Smooth muscle cell (in vitro differentiated cells): ENCODE measurements around the gene TTYH3. TPM values are rescaled to one million over a fixed set of nuclear protein-coding genes. Genes with fewer than 3 reads are reported as not detected.
A peak's percentile ranks its signal among the peaks of the same experiment; 100 is the strongest.

Experiments
- DNase-seq: peaks from one replicate; lab custom pipeline; 2025; ENCODE audit not compliant: unreplicated experiment; lab: John Stamatoyannopoulos, UW
- H2AFZ ChIP-seq: fragments of 200-600 bp; sonication (generic); 2 replicates; pipeline ENCODE4 v1.6.0; 2016; ENCODE audit warnings: antibody characterized with exemption, low read depth, mild to moderate bottlenecking
- H3F3A ChIP-seq: fragments of 200-600 bp; sonication (generic); 2 replicates; pipeline ENCODE4 v1.6.0; 2017; ENCODE audit warnings: antibody characterized with exemption, low read depth
- H3K27ac ChIP-seq: fragments of 200-600 bp; sonication (generic); 2 replicates; pipeline ENCODE4 v1.5.1; 2016; ENCODE audit warnings: low read depth, mild to moderate bottlenecking
- H3K27me3 ChIP-seq: fragments of 200-600 bp; sonication (generic); 2 replicates; pipeline ENCODE4 v1.6.1; 2016; ENCODE audit warnings: low read depth, mild to moderate bottlenecking
- H3K36me3 ChIP-seq: fragments of 200-600 bp; sonication (generic); 2 replicates; pipeline ENCODE4 v1.5.1; 2016; ENCODE audit warnings: low read depth
- H3K4me1 ChIP-seq: fragments of 200-600 bp; sonication (generic); 2 replicates; pipeline ENCODE4 v1.5.1; 2016; ENCODE audit warnings: low read depth
- H3K4me2 ChIP-seq: fragments of 200-600 bp; sonication (generic); 2 replicates; pipeline ENCODE4 v1.6.0; 2016; ENCODE audit warnings: mild to moderate bottlenecking
- H3K4me3 ChIP-seq: fragments of 200-600 bp; sonication (generic); 2 replicates; pipeline ENCODE4 v1.5.1; 2016; ENCODE audit warnings: mild to moderate bottlenecking
- H3K79me2 ChIP-seq: fragments of 200-600 bp; sonication (generic); 2 replicates; pipeline ENCODE4 v1.6.0; 2016; ENCODE audit warnings: low read depth, mild to moderate bottlenecking
- H3K9ac ChIP-seq: fragments of 200-600 bp; sonication (generic); 2 replicates; pipeline ENCODE4 v1.6.0; 2016; ENCODE audit warnings: low read depth
- H3K9me3 ChIP-seq: fragments of 200-600 bp; sonication (generic); replicated peaks from 2 replicates; pipeline ENCODE4 v1.5.1; 2016; ENCODE audit warnings: low read depth
- H4K20me1 ChIP-seq: fragments of 200-600 bp; sonication (generic); 2 replicates; pipeline ENCODE4 v1.6.0; 2016; ENCODE audit warnings: low read depth
- CTCF ChIP-seq: fragments of 200-600 bp; sonication (generic); IDR thresholded peaks from 2 replicates; pipeline ENCODE4 v1.5.1; 2017; ENCODE audit warnings: borderline replicate concordance, mild to moderate bottlenecking, antibody characterized with exemption; ENCODE audit not compliant: insufficient read depth, poor library complexity, severe bottlenecking
- WGBS: methylation state at CpG from one replicate; pipeline ENCODE4 v1.1.7; 2016; ENCODE audit warnings: low lambda C conversion rate; 5-methylcytosine and 5-hydroxymethylcytosine counted together
- polyA plus RNA-seq: library from polyadenylated mRNA; unstranded; fragments of >200 nt; fragmentation: Nextera tagmentation; extraction: Ambion mirVana; gene quantifications from 2 replicates; pipeline ENCODE4 v1.2.1, GENCODE V29; 2016
- total RNA-seq: library from RNA; depleted of rRNA; stranded (reverse); fragments of >200 nt; gene quantifications from 2 replicates; pipeline ENCODE4 v1.2.3, GENCODE V29; 2014

The TTYH3 gene
- total RNA-seq: 42.9 and 51.5 TPM in 2 replicates
- polyA plus RNA-seq: 153 and 179 TPM in 2 replicates

GRCh38 chr7:2631946-2632732 is at the start of gene TTYH3:
TTYH3 (plus strand) TSS chr7:2631986; CDS start chr7:2632156, 170 bp downstream.
- Histone ChIP-seq H3K4me2 (peak within 1 kb of the TSS; percentile 99), H3K9ac (peak within 1 kb of the TSS; percentile 96), H4K20me1 (peaks cover 49% of the 10 kb centered on the region), H3K27ac (peak within 1 kb of the TSS; percentile 93), H3K79me2 (peaks cover 47% of the 10 kb centered on the region), H3K4me3 (peak within 1 kb of the TSS; percentile 84), H3K9me3 (no peaks in the 10 kb centered on the region), H3K4me1 (peaks cover 10% of the 10 kb centered on the region), H3K36me3 (no peaks in the 10 kb centered on the region), H2AFZ (peak within 1 kb of the TSS; percentile 72), H3F3A (peaks cover 12% of the 10 kb centered on the region), H3K27me3 (no peaks in the 10 kb centered on the region)
- TF ChIP-seq CTCF: no peak
- 0% methylated on average over 7 of the region's 62 CpGs for WGBS
- DNase-seq: no peak

- no peaks in the 10 kb centered on the region for H3K36me3 ChIP-seq
- no peak for TF ChIP-seq CTCF
- H3K4me2 ChIP-seq: no peak overlapping the region
- H3K27me3 ChIP-seq: no peaks in the 10 kb centered on the region
- H3K9ac ChIP-seq: no peak overlapping the region
- H2AFZ ChIP-seq: no peak overlapping the region
- H3K79me2 ChIP-seq: no peaks in the 10 kb centered on the region
- no peaks in the 10 kb centered on the region for H3K9me3 ChIP-seq
- H3K4me1 ChIP-seq: no peaks in the 10 kb centered on the region
- H3K4me3 ChIP-seq: no peak overlapping the region
- H3K27ac ChIP-seq: no peak overlapping the region
- H4K20me1 ChIP-seq: no peaks in the 10 kb centered on the region
- WGBS: 92% methylated on average over 24 of the region's 24 CpGs
- no peak for DNase-seq
- no peaks in the 10 kb centered on the region for H3F3A ChIP-seq
Measured at GRCh38 chr7:2582006-2582735, 49.6 kb upstream of the TTYH3 start.

GRCh38 chr7:2583798-2584580 is 47.8 kb upstream of the TTYH3 start:
- Histone ChIP-seq H3F3A (no peaks in the 10 kb centered on the region), H4K20me1 (no peaks in the 10 kb centered on the region), H3K27ac (no peak overlapping the region), H3K4me2 (no peak overlapping the region), H3K36me3 (no peaks in the 10 kb centered on the region), H3K79me2 (no peaks in the 10 kb centered on the region), H3K4me1 (no peaks in the 10 kb centered on the region), H3K27me3 (no peaks in the 10 kb centered on the region), H2AFZ (no peak overlapping the region), H3K9ac (no peak overlapping the region), H3K9me3 (no peaks in the 10 kb centered on the region), H3K4me3 (no peak overlapping the region)
- 96% methylated on average over 18 of the region's 54 CpGs for WGBS
- TF ChIP-seq CTCF: no peak
- DNase-seq: no peak
